GM23338 (cell line): Measurements from ENCODE around the gene TIMM50. TPM values are rescaled to one million over a fixed set of nuclear protein-coding genes. Genes with fewer than 3 reads are reported as not detected.

Source experiments
- ATAC-seq: fragments of 200-7000 bp; cut with Tn5 transposase; 3 replicates; pipeline ENCODE4 v1.9.1; 2020
- DNase-seq: peaks from one replicate; pipeline ENCODE4 v3.0.0-alpha.2; 2015; ENCODE audit warnings: low spot score
- H2AFZ ChIP-seq: fragments of 200-600 bp; sonication (generic); 2 replicates; pipeline ENCODE4 v1.8.0; 2016; ENCODE audit warnings: antibody characterized with exemption, mild to moderate bottlenecking, moderate library complexity
- H3F3A ChIP-seq: fragments of 200-600 bp; sonication (generic); replicated peaks from 2 replicates; pipeline ENCODE4 v1.8.0; 2017; ENCODE audit warnings: antibody characterized with exemption, mixed run types, low read depth
- H3K27ac ChIP-seq: fragments of 200-600 bp; sonication (generic); 2 replicates; pipeline ENCODE4 v1.6.1; 2016; ENCODE audit warnings: low read depth
- H3K27me3 ChIP-seq: fragments of 200-600 bp; sonication (generic); 2 replicates; pipeline ENCODE4 v1.8.0; 2016; ENCODE audit warnings: mild to moderate bottlenecking, mixed run types, moderate library complexity; ENCODE audit not compliant: insufficient read depth
- H3K36me3 ChIP-seq: fragments of 200-600 bp; sonication (generic); 2 replicates; pipeline ENCODE4 v1.8.0; 2016; ENCODE audit warnings: mild to moderate bottlenecking; ENCODE audit not compliant: insufficient read depth
- H3K4me1 ChIP-seq: fragments of 200-600 bp; sonication (generic); 2 replicates; pipeline ENCODE4 v1.8.0; 2016; ENCODE audit warnings: mild to moderate bottlenecking, moderate library complexity; ENCODE audit not compliant: insufficient read depth
- H3K4me2 ChIP-seq: fragments of 200-600 bp; sonication (generic); 2 replicates; pipeline ENCODE4 v1.7.1; 2017; ENCODE audit warnings: mixed run types
- H3K4me3 ChIP-seq: fragments of 200-600 bp; sonication (generic); 2 replicates; pipeline ENCODE4 v1.6.1; 2016; ENCODE audit warnings: mixed run types
- H3K79me2 ChIP-seq: fragments of 200-600 bp; sonication (generic); replicated peaks from 2 replicates; pipeline ENCODE4 v1.8.0; 2017; ENCODE audit warnings: mild to moderate bottlenecking; ENCODE audit not compliant: insufficient read depth
- H3K9me2 ChIP-seq: fragments of 200-600 bp; sonication (generic); 2 replicates; pipeline ENCODE4 v1.8.0; 2017; ENCODE audit not compliant: insufficient read depth
- H4K20me1 ChIP-seq: fragments of 200-600 bp; sonication (generic); replicated peaks from 2 replicates; pipeline ENCODE4 v1.8.0; 2017; ENCODE audit warnings: mild to moderate bottlenecking; ENCODE audit not compliant: insufficient read depth
- H3K27ac Mint-ChIP-seq: 2 replicates; pipeline ENCODE4 v1.8.0; 2020; ENCODE audit warnings: inconsistent platforms, mild to moderate bottlenecking, moderate library complexity, mixed read lengths
- H3K27me3 Mint-ChIP-seq: 3 replicates; pipeline ENCODE4 v1.8.0; 2022; ENCODE audit warnings: low read depth, mild to moderate bottlenecking, moderate library complexity, mixed read lengths, inconsistent platforms; ENCODE audit not compliant: insufficient read depth, poor library complexity
- H3K36me3 Mint-ChIP-seq: 3 replicates; pipeline ENCODE4 v1.8.0; 2021; ENCODE audit warnings: low read depth, mild to moderate bottlenecking, inconsistent platforms, moderate library complexity, mixed read lengths
- H3K4me1 Mint-ChIP-seq: 3 replicates; pipeline ENCODE4 v1.8.0; 2020; ENCODE audit warnings: mild to moderate bottlenecking, inconsistent platforms, mixed read lengths
- H3K4me3 Mint-ChIP-seq: 3 replicates; pipeline ENCODE4 v1.8.0; 2021; ENCODE audit warnings: moderate library complexity, mild to moderate bottlenecking, inconsistent platforms, mixed read lengths
- H3K9me3 Mint-ChIP-seq: 3 replicates; pipeline ENCODE4 v1.8.0; 2020; ENCODE audit warnings: moderate library complexity, mild to moderate bottlenecking, inconsistent platforms, mixed read lengths
- CREB1 ChIP-seq: fragments of 250-450 bp; sonication (Bioruptor Pico); IDR thresholded peaks from 2 replicates; pipeline ENCODE4 v1.5.0; 2020; ENCODE audit warnings: low read depth, mild to moderate bottlenecking, moderate library complexity
- CTCF ChIP-seq, 2 experiments: fragments of 200-600 bp in 1 of 2; sonication (generic) in 1 of 2; conservative IDR thresholded peaks; 2 replicates each; pipeline versions ENCODE4 v1.5.1 to v1.6.1; 2016 to 2017; ENCODE audit warnings: antibody characterized with exemption in 2 of 2, low read depth in 2 of 2, mild to moderate bottlenecking in 2 of 2, moderate library complexity in 1 of 2
- ETS1 ChIP-seq: IDR thresholded peaks from 2 replicates; pipeline ENCODE4 v1.6.1; 2016; ENCODE audit warnings: antibody characterized with exemption
- NANOG ChIP-seq: IDR thresholded peaks from 2 replicates; pipeline ENCODE4 v1.6.1; 2016; ENCODE audit warnings: antibody characterized with exemption, borderline replicate concordance
- ZNF331 ChIP-seq: fragments of 250-450 bp; sonication (Bioruptor Pico); IDR thresholded peaks from 2 replicates; pipeline ENCODE4 v1.5.0; 2020; ENCODE audit warnings: low read depth, mild to moderate bottlenecking, moderate library complexity
- polyA plus RNA-seq: library from polyadenylated mRNA; unstranded; fragments of >200 nt; fragmentation: Nextera tagmentation; extraction: Ambion mirVana; gene quantifications from 2 replicates; pipeline ENCODE4 v1.2.1, GENCODE V29; 2016
- total RNA-seq: library from RNA; depleted of rRNA; stranded (reverse); fragments of >200 nt; shearing (Covaris generic); gene quantifications from 2 replicates; pipeline ENCODE4 v1.2.3, GENCODE V29; 2014
- TF ChIP-seq, protein P1 (sequence below): fragments of 250-450 bp; sonication (Bioruptor Pico); IDR thresholded peaks from 2 replicates; pipeline ENCODE4 v1.5.0; 2020; ENCODE audit warnings: mild to moderate bottlenecking, moderate library complexity
- TF ChIP-seq, protein P2 (sequence below): IDR thresholded peaks from one replicate; pipeline ENCODE4 v1.6.1; 2018; ENCODE audit warnings: antibody characterized with exemption; ENCODE audit not compliant: unreplicated experiment

Gene TIMM50
- total and polyA plus RNA-seq, 2 experiments from 2014 or later = 119 to 139 TPM

DNA sequence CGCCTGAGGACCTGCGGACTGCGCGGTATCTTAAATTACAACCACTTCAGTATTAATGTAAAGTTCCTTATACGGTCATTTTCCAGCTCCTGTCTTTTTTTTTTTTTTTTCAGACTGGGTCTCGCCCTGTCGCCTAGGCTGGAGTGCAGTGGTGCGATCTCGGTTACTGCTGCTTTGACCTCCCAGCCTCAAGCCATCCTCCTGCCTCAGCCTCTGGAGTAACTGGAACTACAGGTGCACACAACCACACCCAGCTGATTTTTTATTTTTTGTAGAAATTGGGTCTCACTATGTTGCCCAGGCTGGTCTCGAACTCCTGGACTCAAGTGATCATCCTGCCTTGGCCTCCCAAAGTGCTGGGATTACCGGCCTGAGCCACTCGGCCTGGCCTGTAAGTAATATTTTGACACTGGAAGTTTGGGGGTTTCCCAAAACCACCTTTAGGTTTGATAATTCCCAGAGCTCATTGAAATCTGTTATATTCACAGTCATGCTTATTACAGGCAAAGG, 52.4 kb downstream of the TIMM50 start (continued):
- TF ChIP-seq, protein P1, sequence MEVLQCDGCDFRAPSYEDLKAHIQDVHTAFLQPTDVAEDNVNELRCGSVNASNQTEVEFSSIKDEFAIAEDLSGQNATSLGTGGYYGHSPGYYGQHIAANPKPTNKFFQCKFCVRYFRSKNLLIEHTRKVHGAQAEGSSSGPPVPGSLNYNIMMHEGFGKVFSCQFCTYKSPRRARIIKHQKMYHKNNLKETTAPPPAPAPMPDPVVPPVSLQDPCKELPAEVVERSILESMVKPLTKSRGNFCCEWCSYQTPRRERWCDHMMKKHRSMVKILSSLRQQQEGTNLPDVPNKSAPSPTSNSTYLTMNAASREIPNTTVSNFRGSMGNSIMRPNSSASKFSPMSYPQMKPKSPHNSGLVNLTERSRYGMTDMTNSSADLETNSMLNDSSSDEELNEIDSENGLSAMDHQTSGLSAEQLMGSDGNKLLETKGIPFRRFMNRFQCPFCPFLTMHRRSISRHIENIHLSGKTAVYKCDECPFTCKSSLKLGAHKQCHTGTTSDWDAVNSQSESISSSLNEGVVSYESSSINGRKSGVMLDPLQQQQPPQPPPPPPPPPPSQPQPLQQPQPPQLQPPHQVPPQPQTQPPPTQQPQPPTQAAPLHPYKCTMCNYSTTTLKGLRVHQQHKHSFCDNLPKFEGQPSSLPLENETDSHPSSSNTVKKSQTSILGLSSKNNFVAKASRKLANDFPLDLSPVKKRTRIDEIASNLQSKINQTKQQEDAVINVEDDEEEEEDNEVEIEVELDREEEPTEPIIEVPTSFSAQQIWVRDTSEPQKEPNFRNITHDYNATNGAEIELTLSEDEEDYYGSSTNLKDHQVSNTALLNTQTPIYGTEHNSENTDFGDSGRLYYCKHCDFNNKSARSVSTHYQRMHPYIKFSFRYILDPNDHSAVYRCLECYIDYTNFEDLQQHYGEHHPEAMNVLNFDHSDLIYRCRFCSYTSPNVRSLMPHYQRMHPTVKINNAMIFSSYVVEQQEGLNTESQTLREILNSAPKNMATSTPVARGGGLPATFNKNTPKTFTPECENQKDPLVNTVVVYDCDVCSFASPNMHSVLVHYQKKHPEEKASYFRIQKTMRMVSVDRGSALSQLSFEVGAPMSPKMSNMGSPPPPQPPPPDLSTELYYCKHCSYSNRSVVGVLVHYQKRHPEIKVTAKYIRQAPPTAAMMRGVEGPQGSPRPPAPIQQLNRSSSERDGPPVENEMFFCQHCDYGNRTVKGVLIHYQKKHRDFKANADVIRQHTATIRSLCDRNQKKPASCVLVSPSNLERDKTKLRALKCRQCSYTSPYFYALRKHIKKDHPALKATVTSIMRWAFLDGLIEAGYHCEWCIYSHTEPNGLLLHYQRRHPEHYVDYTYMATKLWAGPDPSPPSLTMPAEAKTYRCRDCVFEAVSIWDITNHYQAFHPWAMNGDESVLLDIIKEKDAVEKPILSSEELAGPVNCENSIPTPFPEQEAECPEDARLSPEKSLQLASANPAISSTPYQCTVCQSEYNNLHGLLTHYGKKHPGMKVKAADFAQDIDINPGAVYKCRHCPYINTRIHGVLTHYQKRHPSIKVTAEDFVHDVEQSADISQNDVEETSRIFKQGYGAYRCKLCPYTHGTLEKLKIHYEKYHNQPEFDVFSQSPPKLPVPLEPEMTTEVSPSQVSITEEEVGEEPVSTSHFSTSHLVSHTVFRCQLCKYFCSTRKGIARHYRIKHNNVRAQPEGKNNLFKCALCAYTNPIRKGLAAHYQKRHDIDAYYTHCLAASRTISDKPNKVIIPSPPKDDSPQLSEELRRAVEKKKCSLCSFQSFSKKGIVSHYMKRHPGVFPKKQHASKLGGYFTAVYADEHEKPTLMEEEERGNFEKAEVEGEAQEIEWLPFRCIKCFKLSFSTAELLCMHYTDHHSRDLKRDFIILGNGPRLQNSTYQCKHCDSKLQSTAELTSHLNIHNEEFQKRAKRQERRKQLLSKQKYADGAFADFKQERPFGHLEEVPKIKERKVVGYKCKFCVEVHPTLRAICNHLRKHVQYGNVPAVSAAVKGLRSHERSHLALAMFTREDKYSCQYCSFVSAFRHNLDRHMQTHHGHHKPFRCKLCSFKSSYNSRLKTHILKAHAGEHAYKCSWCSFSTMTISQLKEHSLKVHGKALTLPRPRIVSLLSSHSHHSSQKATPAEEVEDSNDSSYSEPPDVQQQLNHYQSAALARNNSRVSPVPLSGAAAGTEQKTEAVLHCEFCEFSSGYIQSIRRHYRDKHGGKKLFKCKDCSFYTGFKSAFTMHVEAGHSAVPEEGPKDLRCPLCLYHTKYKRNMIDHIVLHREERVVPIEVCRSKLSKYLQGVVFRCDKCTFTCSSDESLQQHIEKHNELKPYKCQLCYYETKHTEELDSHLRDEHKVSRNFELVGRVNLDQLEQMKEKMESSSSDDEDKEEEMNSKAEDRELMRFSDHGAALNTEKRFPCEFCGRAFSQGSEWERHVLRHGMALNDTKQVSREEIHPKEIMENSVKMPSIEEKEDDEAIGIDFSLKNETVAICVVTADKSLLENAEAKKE (CRISPR knock-in tag) = no peak
- TF ChIP-seq ZNF331 (CRISPR knock-in tag) (no peak), NANOG (no peak), CREB1 (CRISPR knock-in tag) (no peak)
- TF ChIP-seq, protein P2, sequence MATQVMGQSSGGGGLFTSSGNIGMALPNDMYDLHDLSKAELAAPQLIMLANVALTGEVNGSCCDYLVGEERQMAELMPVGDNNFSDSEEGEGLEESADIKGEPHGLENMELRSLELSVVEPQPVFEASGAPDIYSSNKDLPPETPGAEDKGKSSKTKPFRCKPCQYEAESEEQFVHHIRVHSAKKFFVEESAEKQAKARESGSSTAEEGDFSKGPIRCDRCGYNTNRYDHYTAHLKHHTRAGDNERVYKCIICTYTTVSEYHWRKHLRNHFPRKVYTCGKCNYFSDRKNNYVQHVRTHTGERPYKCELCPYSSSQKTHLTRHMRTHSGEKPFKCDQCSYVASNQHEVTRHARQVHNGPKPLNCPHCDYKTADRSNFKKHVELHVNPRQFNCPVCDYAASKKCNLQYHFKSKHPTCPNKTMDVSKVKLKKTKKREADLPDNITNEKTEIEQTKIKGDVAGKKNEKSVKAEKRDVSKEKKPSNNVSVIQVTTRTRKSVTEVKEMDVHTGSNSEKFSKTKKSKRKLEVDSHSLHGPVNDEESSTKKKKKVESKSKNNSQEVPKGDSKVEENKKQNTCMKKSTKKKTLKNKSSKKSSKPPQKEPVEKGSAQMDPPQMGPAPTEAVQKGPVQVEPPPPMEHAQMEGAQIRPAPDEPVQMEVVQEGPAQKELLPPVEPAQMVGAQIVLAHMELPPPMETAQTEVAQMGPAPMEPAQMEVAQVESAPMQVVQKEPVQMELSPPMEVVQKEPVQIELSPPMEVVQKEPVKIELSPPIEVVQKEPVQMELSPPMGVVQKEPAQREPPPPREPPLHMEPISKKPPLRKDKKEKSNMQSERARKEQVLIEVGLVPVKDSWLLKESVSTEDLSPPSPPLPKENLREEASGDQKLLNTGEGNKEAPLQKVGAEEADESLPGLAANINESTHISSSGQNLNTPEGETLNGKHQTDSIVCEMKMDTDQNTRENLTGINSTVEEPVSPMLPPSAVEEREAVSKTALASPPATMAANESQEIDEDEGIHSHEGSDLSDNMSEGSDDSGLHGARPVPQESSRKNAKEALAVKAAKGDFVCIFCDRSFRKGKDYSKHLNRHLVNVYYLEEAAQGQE = no peak

GRCh38 chr19:39533791-39534190, 53.2 kb downstream of the TIMM50 start:
- Mint-ChIP-seq H3K27me3 (peaks cover 11% of the 10 kb centered on the region), H3K27ac (no peak overlapping the region), H3K4me3 (no peak overlapping the region), H3K4me1 (peaks cover 7% of the 10 kb centered on the region), H3K9me3 (no peaks in the 10 kb centered on the region), H3K36me3 (0 out of 3 replicates have a peak, but pooled peaks cover 6% of the 10 kb centered on the region)
- Histone ChIP-seq H4K20me1 (peaks cover 11% of the 10 kb centered on the region; the same call in 1 of the 2 replicates), H3K27me3 (no peaks in the 10 kb centered on the region), H3F3A (no peaks in the 10 kb centered on the region), H2AFZ (no peak overlapping the region), H3K4me1 (peaks cover 4% of the 10 kb centered on the region; the same call in 1 of the 2 replicates), H3K9me2 (no peaks in the 10 kb centered on the region), H3K27ac (no peak overlapping the region), H3K36me3 (no peaks in the 10 kb centered on the region), H3K79me2 (peaks cover 21% of the 10 kb centered on the region), H3K4me2 (no peak overlapping the region), H3K4me3 (no peak overlapping the region)
- ATAC-seq (no peak), DNase-seq (no peak)
- TF ChIP-seq, protein P2 = no peak
- TF ChIP-seq ETS1 (no peak), CTCF (conservative IDR thresholded peaks at IDR 0.05; ENCODE audit: low read depth in 2 of 2) (no peak)
